A673 (cell line): ENCODE results near the gene PPARG.

ENCODE experiments used
- CTCF ChIP-seq: fragments of 300-800, 200-600 bp; sonication (generic); conservative IDR thresholded peaks from 2 replicates; pipeline ENCODE4 v1.5.1; 2017; ENCODE audit warnings: low read depth, mild to moderate bottlenecking, antibody characterized with exemption, low read length, moderate library complexity, mixed read lengths
- EZH2 ChIP-seq: fragments of 200-600 bp; sonication (generic); IDR thresholded peaks from 2 replicates; pipeline ENCODE4 v1.6.1; 2017; ENCODE audit warnings: borderline replicate concordance, low read depth, mild to moderate bottlenecking, mixed read lengths, antibody characterized with exemption, low read length; ENCODE audit not compliant: poor library complexity, severe bottlenecking

GRCh38 chr3:12436514-12437220 is 147.8 kb downstream of the PPARG start:
- TF ChIP-seq CTCF (no peak), EZH2 (no peak)
